Choroid plexus epithelial cell (primary cell): ENCODE data around the gene XPR1.
A peak's percentile ranks its signal among the peaks of the same experiment; 100 is the strongest.

ENCODE experiments used
- DNase-seq: peaks from one replicate; pipeline ENCODE4 v3.0.0-alpha.2; 2010; ENCODE audit warnings: low read depth
- H3K4me3 ChIP-seq: 2 replicates; pipeline ENCODE4 v1.5.1; 2011; ENCODE audit warnings: low read depth, mild to moderate bottlenecking, control low read depth, low read length, moderate library complexity
- TF ChIP-seq, protein P1 (sequence below): conservative IDR thresholded peaks from 2 replicates; pipeline ENCODE4 v1.5.1; 2011; ENCODE audit warnings: low read depth, mild to moderate bottlenecking, control low read depth, inconsistent platforms, low read length, moderate library complexity

The XPR1 gene

DNA sequence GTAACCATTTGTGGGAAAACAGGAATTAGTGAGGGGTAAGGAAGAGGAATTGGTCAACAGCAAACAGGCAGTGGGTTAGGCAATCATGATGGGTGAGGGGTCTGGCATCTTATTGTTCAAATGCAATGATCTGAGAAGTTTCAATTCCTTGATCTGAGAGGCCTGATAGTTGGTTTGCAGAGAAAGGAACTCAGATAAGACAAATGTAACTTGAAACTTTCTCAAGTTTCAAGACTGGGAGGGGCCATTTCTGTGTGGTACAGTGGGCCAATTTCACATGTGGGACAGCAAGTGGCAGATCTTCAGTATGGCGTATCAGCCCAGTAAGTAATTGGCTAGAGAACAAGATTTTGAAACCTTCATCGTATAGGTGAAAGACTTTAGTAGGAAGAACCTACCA is 102.5 kb downstream of the XPR1 start:
- TF ChIP-seq, protein P1, sequence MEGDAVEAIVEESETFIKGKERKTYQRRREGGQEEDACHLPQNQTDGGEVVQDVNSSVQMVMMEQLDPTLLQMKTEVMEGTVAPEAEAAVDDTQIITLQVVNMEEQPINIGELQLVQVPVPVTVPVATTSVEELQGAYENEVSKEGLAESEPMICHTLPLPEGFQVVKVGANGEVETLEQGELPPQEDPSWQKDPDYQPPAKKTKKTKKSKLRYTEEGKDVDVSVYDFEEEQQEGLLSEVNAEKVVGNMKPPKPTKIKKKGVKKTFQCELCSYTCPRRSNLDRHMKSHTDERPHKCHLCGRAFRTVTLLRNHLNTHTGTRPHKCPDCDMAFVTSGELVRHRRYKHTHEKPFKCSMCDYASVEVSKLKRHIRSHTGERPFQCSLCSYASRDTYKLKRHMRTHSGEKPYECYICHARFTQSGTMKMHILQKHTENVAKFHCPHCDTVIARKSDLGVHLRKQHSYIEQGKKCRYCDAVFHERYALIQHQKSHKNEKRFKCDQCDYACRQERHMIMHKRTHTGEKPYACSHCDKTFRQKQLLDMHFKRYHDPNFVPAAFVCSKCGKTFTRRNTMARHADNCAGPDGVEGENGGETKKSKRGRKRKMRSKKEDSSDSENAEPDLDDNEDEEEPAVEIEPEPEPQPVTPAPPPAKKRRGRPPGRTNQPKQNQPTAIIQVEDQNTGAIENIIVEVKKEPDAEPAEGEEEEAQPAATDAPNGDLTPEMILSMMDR, result no peak
- DNase-seq, result no peak
- no peak overlapping the region for H3K4me3 ChIP-seq

DNA sequence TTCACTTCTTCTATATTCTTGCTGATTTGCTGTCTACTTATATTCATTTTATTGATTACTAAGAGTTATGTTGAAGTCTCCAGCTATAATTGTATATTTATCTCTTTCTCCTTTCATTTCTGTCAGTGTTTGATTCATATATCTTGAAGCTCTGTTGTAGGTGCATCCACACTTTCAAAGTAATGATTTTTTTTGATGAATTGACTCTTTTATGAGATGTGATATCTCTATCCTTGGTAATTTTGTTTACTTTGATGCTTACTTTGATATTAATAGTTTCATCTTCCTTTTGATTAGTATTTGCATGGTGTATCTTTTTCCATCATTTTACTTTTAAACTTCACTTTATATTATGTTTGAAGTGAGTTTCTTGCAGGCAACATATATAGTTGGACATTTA is 110.8 kb downstream of the XPR1 start:
- TF ChIP-seq, protein P1, result no peak
- no peak overlapping the region for H3K4me3 ChIP-seq
- DNase-seq, result no peak

GRCh38 chr1:180743868-180744267 is 112.0 kb downstream of the XPR1 start:
- no peak overlapping the region for H3K4me3 ChIP-seq
- no peak for DNase-seq
- TF ChIP-seq, protein P1, result no peak

DNA sequence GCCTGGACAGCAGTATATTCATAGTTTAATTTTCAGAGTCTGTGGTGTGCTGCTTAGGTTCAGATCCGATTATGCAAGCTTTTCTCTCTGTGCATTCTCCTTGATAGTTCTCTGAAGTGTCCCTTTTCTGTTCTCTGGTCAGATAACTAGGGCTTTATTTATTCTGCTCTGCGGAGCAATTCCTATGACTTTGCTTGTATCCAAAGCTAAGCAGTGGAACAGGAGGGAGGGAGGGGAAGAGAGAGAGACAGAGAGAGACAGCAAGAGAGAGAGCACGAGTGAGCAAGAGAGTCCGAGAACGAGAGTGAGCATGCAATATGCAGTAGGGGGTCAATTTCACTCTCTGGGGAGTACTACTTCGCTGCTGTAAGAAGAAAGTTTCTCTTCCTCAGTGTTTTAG is 113.3 kb downstream of the XPR1 start:
- no peak for DNase-seq
- H3K4me3 ChIP-seq, result no peak overlapping the region
- TF ChIP-seq, protein P1, result no peak

GRCh38 chr1:180751921-180752320 is 120.1 kb downstream of the XPR1 start:
- TF ChIP-seq, protein P1, result no peak
- H3K4me3 ChIP-seq, result no peak overlapping the region
- DNase-seq, result peak; percentile 2

DNA sequence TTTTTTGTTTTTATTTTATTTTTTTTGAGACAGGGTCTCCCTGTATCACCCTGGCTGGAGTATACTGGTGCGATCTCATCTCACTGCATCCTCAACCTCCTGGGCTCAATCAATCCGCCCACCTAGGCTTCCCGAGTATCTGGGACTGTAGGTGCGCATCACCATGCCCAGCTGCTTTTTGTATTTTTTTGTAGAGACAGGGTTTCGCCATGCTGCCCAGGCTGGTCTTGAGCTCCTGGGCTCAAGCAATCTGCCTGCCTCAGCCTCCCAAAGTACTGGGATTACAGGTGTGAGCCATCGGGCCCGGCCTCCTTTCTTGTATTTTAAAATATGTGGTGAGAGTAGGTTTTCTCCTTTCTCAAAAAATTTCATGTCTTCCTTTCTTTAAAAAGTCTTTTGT is 122.6 kb downstream of the XPR1 start:
- DNase-seq, result no peak
- no peak overlapping the region for H3K4me3 ChIP-seq

GRCh38 chr1:180757657-180758056 is 125.8 kb downstream of the XPR1 start:
- DNase-seq, result no peak
- H3K4me3 ChIP-seq, result no peak overlapping the region
- TF ChIP-seq, protein P1, result no peak

More for the DNA sequence above, 122.6 kb downstream of the XPR1 start:
- TF ChIP-seq, protein P1, result no peak
